Coronary artery (tissue), 2 donors: ENCODE data around the gene TRABD2B.

ENCODE experiments used
- DNase-seq: peaks from one replicate; pipeline ENCODE4 v3.0.0-alpha.2; 2017; ENCODE audit warnings: low spot score
- H3K27ac ChIP-seq, 2 donors: fragments of 200-600 bp; sonication (generic); one replicate each; pipeline ENCODE4 v1.5.1; 2016 to 2019
- H3K4me3 ChIP-seq: fragments of 200-600 bp; sonication (generic); 2 replicates; pipeline ENCODE4 v1.5.1; 2016; ENCODE audit warnings: mild to moderate bottlenecking, moderate library complexity
- CTCF ChIP-seq: fragments of 200-600 bp; sonication (generic); IDR thresholded peaks from one replicate; pipeline ENCODE4 v1.5.1; 2019; ENCODE audit warnings: antibody characterized with exemption

The TRABD2B gene

GRCh38 chr1:47867438-47868347 is 129.5 kb downstream of the TRABD2B start:
- no peak for TF ChIP-seq CTCF
- H3K27ac ChIP-seq, result peak overlapping the region in 1 of 2 donors; percentile 37
- DNase-seq, result no peak
- no peak overlapping the region for H3K4me3 ChIP-seq

GRCh38 chr1:47866601-47867437 is 130.4 kb downstream of the TRABD2B start:
- peak overlapping the region in 1 of 2 donors; percentile 37 for H3K27ac ChIP-seq

DNA sequence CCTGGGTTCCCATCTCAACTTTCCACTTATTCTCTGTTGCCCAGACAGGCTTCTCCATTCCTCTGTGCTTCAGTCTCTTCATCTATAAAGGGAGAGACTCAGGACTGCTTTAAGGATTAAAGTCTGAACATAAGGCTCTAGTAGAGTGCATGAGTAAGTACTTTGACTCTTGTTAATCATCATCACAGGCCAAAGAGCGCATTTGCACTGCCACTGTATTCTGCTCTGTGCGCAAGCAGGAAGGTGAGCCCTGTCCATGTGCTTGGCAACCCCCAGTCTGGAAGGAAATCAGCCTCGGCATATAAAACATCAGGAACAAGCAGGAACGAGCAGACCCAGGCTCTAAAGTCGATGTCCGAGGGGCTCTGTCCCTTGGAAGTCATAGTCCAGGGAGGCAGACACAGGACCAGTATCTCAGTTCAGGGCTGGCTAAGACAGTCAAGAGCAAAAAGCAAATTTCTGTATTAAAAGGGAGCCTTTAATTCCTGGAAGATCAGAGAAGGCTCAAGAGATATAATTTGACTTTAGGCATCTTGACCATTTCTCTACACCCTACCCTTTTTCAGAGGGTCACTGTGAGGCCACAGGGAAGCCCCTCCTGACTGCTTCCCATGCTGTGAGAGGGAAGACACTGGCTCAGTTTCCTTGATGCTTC is 131.2 kb downstream of the TRABD2B start:
- Histone ChIP-seq H3K27ac (peak overlapping the region in 1 of 2 donors; percentile 37), H3K4me3 (no peak overlapping the region)
- no peak for TF ChIP-seq CTCF
- no peak for DNase-seq

More at GRCh38 chr1:47866601-47867437, 130.4 kb downstream of the TRABD2B start:
- TF ChIP-seq CTCF, result no peak
- DNase-seq, result no peak
- H3K4me3 ChIP-seq, result no peak overlapping the region

GRCh38 chr1:47859092-47859743 is 138.0 kb downstream of the TRABD2B start:
- no peak for TF ChIP-seq CTCF
- no peak overlapping the region for H3K4me3 ChIP-seq
- peak; percentile 49 for DNase-seq

GRCh38 chr1:47856996-47857395 is 140.2 kb downstream of the TRABD2B start:
- DNase-seq, result peak; percentile 52
- Histone ChIP-seq H3K27ac (no peak overlapping the region), H3K4me3 (no peak overlapping the region)
- TF ChIP-seq CTCF, result no peak

More at GRCh38 chr1:47859092-47859743, 138.0 kb downstream of the TRABD2B start:
- no peak overlapping the region for H3K27ac ChIP-seq

DNA sequence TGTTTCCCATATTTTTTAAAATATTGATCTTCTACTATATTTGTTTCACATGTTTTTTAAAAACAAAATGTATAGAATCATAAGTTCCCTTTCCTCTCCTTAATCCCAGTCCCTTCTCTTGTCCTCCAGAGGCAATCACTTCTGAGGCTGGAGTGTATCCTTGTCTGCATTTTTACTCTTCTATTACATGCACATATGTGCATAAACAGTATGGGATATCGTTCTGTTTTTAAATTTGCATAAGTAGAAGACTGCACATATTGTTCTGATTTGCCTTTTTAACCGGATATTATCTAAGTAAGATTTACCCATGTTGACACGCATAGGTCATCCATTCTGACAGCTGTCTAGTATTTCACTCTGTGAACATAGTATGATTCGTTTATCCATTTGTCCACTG is 142.0 kb downstream of the TRABD2B start:
- DNase-seq, result no peak
- H3K4me3 ChIP-seq, result no peak overlapping the region
- H3K27ac ChIP-seq, result no peak overlapping the region
- TF ChIP-seq CTCF, result no peak
